ENCODE results near the gene PECR. TPM values are rescaled to one million over a fixed set of nuclear protein-coding genes. Genes with fewer than 3 reads are reported as not detected.
A peak's percentile ranks its signal among the peaks of the same experiment; 100 is the strongest.

PECR gene
- total RNA-seq, 1 experiment from 2014 or later, result 15.3 TPM

DNA sequence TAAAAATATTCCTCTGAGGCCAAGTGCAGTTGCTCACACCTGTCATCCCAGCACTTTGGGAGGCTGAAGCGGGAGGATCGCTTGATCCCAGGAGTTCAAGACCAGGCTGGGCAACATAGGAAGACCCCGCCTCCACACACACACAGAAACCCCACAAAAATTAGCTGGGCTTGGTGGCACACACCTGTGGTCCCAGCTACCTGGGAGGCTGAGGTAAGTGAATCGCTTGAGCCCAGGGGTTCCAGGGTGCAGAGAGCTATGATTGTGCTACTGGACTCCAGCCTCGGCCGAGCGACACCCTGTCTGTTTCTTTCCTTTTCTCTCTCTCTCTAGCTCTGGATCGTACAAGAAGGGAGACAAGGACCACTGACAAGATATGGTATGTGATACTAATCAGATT is 25.7 kb upstream of the PECR start:
- no peak overlapping the region for H2BK12ac ChIP-seq (ENCODE audit: insufficient read length, low read depth, low read length)
- WGBS (ENCODE audit: extremely low coverage, insufficient read length, low lambda C conversion rate), result no CpG with 5 or more reads among the region's 8 CpGs
- H2BK5ac ChIP-seq (ENCODE audit: insufficient read length, low read length), result no peak overlapping the region
- H3K9ac ChIP-seq (ENCODE audit: extremely low read depth, insufficient read length, low read length), result no peak overlapping the region
- H3K27ac Mint-ChIP-seq, result peak overlapping the region in 2 of 3 experiments; percentile 88 to 91; a peak in 1 of 7 replicates
- peaks cover 16% of the 10 kb centered on the region; the same call in 1 of the 2 replicates for H3K79me2 ChIP-seq (ENCODE audit: insufficient read depth, low read length)
- H3K56ac ChIP-seq (ENCODE audit: insufficient read length, low read depth, low read length), result no peak overlapping the region
- no peak overlapping the region for H4K8ac ChIP-seq (replicated peaks; ENCODE audit: insufficient read length, low read depth, low read length)
- H3K4me2 ChIP-seq (ENCODE audit: insufficient read depth, insufficient read length, low read length), result peak overlapping the region; percentile 28
- H3K27me3 ChIP-seq (ENCODE audit: insufficient read depth, low read length), result no peaks in the 10 kb centered on the region
- H4K91ac ChIP-seq (ENCODE audit: insufficient read length, low read depth, low read length), result no peak overlapping the region
- H3K9me3 Mint-ChIP-seq, result peaks cover 0 to 3% of the 10 kb centered on the region in 2 experiments; a peak in 2 of 5 replicates
- no peak overlapping the region for H2BK120ac ChIP-seq (ENCODE audit: low read depth, low read length, poor library complexity, severe bottlenecking)
- H3K27ac ChIP-seq (ENCODE audit: insufficient read length, low read depth, low read length), result no peak overlapping the region
- no peak overlapping the region for H4K5ac ChIP-seq (ENCODE audit: insufficient read length, low read depth, low read length)
- no peaks in the 10 kb centered on the region for H3K9me3 ChIP-seq (ENCODE audit: control insufficient read depth, low read depth, low read length)
- no peak for DNase-seq
- no peak overlapping the region for H2BK20ac ChIP-seq (ENCODE audit: low read depth, low read length, poor library complexity, severe bottlenecking)
- no peak overlapping the region for H3K14ac ChIP-seq (ENCODE audit: insufficient read depth, low read length)
- no peaks in the 10 kb centered on the region; the same call in 1 of the 2 replicates for H3K4me1 ChIP-seq (ENCODE audit: insufficient read depth, low read length)
- H2BK15ac ChIP-seq (ENCODE audit: low read depth, low read length), result no peak overlapping the region
- H3K4ac ChIP-seq (ENCODE audit: low read depth, low read length), result no peak overlapping the region
- no peak overlapping the region for H3T11ph ChIP-seq (ENCODE audit: low read length)
- peaks cover 3% of the 10 kb centered on the region for H3K23me2 ChIP-seq (ENCODE audit: insufficient read length, low read depth, low read length, poor library complexity, severe bottlenecking)
- H4K20me1 ChIP-seq (ENCODE audit: control insufficient read depth, insufficient read depth, insufficient read length), result no peaks in the 10 kb centered on the region
- peaks cover 23 to 27% (median 23%) of the 10 kb centered on the region in 3 experiments for H3K36me3 Mint-ChIP-seq (ENCODE audit: insufficient read depth in 1 of 3, low read depth in 3 of 3)
- H3K27me3 Mint-ChIP-seq (ENCODE audit: low read depth), result no peaks in the 10 kb centered on the region
- H2AK5ac ChIP-seq (ENCODE audit: insufficient read length, low read length), result no peak overlapping the region
- H3K4me1 Mint-ChIP-seq, result peaks cover 32 to 38% of the 10 kb centered on the region in 2 experiments
- H3K4me3 Mint-ChIP-seq, result peak overlapping the region; percentile 28 to 68; a peak in 3 of 5 replicates
- H3K79me1 ChIP-seq (ENCODE audit: insufficient read depth, low read depth, low read length, poor library complexity, severe bottlenecking), result no peaks in the 10 kb centered on the region
- H2AFZ ChIP-seq (ENCODE audit: low read length), result no peak overlapping the region
- no peak overlapping the region for H3K18ac ChIP-seq (ENCODE audit: insufficient read length, low read depth, low read length)
- H3K23ac ChIP-seq (ENCODE audit: insufficient read length, low read depth, low read length), result no peak overlapping the region
- TF ChIP-seq, protein P1, sequence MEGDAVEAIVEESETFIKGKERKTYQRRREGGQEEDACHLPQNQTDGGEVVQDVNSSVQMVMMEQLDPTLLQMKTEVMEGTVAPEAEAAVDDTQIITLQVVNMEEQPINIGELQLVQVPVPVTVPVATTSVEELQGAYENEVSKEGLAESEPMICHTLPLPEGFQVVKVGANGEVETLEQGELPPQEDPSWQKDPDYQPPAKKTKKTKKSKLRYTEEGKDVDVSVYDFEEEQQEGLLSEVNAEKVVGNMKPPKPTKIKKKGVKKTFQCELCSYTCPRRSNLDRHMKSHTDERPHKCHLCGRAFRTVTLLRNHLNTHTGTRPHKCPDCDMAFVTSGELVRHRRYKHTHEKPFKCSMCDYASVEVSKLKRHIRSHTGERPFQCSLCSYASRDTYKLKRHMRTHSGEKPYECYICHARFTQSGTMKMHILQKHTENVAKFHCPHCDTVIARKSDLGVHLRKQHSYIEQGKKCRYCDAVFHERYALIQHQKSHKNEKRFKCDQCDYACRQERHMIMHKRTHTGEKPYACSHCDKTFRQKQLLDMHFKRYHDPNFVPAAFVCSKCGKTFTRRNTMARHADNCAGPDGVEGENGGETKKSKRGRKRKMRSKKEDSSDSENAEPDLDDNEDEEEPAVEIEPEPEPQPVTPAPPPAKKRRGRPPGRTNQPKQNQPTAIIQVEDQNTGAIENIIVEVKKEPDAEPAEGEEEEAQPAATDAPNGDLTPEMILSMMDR (conservative IDR thresholded peaks at IDR 0.05), result no peak

Measured in H9 (cell line).